Activated effector memory CD4-positive, alpha-beta T cell treated with Interleukin-2 at 50 U/mL for 16 hours (primary cell): ENCODE results near the gene SGK2.

ENCODE experiments used
- DNase-seq: peaks from one replicate; pipeline ENCODE4 v3.0.0-alpha.2; 2020

The SGK2 gene

DNA sequence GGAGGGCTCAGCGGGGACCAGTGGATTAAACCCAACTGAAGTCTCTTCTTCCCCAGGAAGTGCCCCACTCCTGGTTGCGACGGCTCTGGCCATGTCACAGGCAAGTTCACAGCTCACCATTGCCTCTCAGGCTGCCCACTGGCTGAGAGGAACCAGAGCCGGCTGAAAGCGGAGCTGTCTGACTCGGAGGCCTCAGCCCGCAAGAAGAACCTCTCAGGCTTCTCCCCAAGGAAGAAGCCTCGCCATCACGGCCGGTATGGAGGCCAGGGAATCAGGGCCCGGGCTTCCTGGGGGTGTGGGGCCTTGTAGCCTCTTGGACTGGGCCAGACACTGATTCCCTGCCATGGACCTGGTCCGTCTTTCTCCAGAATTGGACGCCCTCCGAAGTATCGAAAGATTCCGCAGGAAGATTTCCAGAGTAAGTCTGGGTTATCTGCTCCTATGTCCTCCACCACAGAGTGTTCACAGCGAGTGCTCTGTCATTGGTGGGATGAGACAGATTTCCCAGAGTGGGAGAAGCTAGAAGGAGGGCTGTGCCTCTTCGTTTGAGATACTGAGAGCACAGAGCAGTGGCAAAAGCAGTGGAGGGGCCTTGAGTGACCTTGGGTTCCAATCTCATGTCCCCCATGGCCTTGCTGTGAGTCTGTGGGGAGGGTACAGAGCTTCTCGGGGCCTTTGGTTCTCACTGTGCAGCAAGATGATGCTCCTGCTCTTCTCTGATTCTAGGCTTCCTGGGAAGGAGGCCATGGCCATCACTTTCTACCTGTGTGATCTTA is 22.6 kb upstream of the SGK2 start:
- no peak for DNase-seq

DNA sequence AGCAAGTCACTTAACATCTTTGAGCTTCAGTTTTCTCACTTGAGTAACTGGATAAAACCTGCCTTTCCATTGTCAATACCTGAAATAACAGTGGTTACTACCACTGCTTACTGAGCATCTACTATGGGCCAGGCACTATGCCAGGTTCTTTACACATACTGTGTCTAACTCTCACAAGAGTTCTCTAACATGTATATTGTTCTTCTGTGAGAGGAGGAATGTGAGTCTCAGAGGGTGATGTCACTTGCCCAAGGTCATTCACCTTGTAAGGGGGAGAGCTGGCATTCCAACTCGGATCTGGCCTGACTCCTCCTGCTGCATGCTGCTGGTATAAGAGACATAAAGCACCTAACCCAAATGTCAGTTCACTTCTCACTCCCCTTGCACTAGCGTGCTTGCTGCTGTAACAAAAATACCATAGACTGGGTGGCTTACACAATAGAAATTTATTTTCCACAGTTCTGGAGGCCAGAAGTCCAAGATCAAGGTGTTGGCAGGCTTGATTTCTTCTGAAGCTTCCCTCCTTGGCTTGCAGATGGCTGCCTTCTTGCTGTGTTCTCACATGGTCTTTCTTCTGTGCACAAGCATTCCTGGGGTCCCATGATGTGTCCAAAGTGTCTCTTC is 21.9 kb upstream of the SGK2 start:
- DNase-seq, result no peak

DNA sequence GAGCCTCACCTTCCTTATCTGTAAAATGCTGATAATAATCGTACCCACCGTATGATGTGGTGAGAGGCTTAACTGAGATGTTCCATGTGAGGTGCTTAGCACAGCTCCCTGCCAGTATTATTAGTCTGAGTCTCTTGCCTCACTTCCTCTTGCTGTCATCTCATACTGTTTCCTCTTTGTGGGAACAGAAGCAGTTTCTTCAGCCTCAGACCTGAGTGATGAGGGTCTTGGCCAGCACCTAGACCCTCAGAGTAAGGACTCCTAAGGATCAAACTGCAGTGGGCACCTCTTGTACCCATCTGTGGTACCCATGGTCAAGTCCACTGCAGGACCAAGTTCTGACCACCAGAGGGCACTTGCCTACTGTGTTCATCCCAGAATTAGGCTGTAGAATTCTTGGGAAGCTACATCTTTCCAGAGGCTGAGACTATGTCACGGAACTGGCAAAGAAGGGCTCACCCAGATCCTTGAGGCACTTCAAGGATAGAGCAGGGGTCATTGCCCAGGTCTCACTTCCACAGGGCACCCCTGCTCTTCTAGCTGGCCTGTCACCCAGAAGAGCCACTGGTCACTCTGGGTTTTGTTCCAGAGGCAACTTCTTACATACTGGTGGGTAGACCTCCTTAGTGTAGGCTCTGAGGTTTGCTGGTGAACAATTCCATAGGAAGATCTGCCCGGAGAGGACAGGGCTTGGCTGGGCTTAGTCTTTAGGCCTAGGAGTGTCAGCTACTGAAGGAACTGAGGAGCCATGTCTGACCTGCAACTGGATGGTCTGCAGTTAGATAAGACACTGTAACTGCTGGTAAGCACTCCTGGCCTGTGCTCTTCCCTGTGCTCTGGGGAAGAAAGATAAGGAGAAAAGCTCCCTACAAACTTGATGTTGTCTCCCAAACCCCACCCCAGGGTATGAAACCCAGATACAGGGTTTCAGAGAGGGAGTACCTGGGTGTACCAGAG is 20.6 kb upstream of the SGK2 start:
- DNase-seq, result no peak

DNA sequence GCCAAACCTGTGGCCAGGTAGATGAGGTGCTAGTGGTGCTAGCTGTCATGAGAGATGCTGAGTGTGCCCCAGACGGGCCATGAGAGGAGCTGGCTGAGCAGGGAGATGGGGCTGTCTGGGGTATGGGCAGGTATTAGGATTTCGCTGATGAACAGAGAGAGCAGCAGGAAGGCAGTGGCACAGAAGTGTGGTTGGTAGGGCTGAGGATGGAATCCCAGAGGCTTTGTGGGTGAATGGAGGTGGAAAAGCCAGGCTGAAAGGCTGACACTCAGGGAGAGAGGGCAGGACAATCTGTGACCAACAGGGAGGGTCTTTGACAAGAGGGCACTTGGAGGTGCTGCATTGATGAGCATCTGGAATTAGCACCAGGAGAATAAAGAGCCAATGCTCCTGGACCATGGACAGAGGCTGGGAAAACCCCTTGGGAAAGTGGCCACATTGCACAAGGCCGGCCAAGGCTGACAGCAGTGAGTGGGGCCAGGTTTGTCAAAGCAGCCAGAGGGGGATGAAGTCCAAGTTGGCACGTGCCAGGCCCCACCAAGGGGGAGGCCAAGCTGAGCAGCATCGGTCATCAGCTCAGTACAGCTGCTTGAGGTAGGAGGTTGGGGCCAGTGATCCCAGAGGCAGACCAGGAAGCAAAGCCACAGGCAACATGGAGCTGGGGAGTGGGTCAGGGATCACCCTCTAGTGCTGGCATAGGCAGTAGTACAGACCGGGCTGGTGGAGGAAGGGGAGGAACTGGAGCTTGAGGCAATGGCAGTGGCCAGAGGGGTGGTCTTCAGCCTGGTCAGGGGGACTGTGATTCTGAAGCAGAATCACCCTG is 19.7 kb upstream of the SGK2 start:
- DNase-seq, result no peak

DNA sequence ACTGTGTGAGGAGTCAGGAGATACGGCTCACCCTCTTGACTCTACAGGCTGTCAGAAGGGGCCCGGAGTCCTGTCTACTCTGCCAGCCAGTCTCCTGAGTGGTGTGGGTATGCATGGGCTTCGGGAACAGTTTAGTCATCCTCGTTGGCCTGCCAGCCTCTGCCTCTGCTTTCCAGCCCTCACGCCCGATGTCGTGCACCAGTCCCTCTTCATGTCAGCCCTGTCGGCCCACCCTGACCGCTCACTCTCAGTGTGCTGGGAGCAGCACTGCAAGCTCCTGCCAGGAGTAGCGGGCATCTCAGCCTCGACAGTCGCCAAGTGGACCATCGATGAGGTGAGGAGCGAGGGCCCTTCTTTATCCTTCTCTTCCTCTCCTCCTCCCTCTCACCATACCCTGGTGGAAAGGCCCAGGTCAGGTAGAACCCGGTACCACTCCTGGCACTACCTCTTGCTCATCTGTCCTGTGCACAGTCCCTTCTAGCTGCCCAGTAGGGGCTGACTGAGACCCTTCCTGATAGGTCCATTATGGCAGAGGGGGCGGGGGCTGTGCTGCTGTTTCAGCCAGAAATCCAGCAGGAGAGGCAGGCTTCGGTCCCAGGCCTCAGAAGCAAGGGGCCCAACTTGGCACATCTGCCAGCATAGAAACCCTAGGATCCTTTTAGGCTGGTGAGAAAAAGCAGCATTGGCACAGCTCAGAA is 18.7 kb upstream of the SGK2 start:
- DNase-seq, result no peak

DNA sequence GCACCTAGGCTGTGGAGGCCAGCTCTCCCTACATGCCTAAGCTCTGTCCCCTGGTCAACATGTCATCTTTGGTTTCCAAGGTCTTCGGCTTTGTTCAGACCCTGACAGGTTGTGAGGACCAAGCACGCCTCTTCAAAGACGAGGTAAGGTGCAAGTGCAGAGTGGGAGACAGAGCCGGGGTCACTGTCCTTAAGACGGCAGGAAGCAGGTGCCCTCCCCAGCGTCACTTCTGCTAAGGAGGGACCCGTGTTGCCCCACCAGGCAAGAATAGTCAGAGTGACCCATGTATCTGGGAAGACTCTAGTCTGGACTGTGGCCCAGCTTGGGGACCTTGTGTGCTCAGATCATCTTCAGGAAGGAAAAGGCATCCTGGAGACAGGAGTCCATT is 18.2 kb upstream of the SGK2 start:
- DNase-seq, result no peak

DNA sequence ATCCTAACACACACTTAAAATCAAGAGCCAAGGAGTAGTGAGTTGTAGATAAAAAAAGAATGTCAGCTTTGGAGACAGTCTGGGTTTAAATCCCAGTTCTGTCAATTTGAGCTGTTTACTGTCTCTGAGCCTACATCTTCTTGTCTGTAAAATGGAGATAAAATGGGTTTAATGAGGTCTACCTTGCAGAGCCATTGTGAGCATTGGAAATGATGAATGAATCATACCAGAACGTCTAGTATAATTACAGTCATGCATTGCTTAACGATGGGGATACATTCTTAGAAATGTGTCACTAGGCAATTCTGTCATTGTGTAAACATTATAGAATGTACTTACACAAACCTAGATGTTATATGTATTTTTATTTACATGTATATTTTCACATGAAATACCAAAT is 17.6 kb upstream of the SGK2 start:
- no peak for DNase-seq

DNA sequence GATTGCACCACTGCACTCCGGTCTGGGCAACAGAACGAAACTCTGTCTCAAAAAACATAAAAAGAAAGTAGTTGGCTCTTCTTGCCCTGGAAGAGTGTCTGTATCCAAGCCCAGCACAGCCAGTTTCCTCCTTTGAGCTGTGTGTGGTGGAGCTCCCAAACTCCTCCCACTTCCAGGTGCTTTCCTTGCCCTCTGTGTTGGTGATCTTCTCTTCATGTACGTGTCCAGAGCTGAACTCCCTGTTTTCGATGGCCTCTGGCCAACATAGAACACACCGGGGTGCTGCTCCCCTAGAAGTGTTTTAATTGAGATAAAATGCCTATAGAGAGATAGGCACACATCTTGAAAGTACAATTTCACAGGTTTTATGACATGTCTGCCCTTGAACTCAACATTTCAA is 16.7 kb upstream of the SGK2 start:
- no peak for DNase-seq

DNA sequence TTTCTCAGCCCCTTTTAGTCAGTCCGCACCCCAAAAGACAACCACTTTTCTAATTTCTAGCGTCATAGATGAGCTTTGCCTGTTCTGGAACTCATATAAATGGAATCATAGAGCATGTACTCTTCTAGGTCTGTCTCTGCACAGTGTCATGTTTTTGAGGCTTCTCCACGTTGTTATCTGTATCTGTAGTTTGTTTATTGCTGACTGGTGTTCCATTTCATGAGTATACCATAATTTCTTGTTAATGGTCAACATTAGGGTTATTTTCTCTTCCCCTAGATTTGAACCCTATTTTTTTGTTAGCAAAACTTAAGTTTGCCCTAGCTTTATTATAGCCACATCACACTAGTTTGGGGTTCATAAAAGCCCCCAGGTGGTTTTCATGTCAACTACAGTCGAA is 16.2 kb upstream of the SGK2 start:
- DNase-seq, result no peak

DNA sequence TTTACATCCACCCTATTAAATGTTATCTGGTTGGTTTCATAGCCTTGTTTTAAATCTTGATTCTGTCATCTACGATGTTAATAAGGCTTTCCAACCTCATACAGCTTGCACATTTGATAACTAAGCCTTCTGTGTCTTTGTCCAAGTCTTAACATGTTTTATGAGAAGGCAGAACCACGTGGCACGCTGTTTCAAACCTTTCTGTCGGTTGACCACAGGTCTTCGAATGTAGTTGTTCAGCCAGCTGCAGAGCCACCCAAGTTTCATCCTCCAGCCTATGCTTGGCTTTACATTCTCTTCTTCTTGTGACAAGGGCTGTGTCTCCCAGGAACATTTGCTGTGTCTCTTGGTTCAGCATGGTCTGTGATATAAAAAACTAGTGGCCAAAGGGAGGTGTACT is 15.7 kb upstream of the SGK2 start:
- DNase-seq, result no peak

DNA sequence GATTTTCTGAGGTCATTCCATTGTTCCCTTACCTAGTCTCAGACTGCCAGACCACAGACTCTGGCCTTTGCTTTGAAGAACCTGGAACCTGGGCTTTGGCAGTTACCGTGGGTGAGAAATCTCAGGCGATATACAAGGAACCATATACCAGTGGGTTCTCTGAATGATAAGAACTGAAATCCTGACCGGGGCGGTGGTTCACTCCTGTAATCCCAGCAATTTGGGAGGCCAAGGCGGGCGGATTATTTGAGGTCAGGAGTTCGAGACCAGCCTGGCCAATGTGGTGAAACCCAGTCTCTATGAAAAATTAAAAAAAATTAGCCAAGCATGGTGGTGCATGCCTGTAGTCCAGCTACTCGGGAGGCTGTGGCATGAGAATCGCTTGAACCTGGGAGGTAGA is 14.3 kb upstream of the SGK2 start:
- no peak for DNase-seq

DNA sequence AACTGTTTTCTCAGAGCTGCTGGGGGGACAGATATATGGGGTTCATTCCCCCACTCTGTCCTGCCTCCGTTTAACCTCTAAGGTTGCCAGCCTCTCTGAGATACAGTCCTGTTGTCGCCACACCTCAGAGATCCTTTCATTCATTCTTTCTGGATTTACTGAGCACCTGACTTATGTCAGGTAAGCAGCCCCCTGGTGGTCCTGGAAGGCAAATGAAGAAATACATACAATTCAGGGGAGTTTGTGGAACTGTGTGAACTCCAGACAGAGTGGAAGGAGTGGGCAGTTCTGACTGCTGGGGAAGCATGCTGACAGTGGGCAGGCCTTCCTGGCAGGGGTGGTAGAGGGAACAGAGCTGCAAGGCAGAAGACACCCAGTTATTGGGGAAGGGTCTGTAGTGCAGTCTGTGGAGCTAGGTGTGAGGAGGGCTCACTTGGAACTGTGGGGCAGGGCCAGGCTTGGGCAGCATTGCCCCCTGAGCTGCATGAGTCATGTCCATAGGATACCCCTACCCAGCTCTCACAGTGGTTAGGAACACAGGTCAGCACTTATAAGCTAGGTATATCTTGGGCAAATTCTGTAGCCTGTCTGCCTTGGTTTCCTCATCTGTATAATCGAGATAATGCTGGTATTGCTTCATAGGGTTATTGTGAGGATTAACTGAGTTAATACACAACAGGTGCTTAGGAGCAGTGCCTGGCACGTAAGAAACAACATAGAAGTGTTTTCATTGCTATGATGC is 12.8 kb upstream of the SGK2 start:
- DNase-seq, result no peak

DNA sequence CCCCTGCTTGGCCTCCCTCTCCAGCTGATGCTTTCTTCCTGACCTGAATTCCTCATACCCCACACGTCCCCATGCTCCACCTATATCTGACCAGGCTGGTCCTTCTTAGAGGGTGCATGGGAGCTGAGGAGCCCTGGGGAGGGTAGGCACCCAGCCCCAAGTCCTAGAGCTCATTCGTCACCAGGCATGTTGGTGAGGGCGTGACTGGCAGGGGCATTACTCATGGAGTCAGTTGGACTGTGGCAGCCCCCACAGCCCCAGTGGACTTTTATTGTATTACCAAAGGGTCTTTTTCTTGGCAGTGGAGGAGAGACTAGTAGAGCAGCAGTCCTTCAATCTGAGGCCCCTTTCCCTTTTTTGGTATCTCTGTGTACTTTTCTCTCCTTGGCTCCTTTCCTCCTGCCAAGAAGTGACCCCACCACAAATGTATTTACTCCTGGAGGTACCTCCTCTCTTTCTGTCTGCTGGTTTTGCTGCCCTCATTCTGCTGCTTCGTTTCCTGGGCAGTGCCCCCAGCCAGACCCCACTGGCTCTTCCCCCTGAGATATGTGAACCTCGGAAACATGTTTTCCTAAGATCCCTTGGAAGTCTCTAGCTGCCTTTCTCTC is 10.4 kb upstream of the SGK2 start:
- DNase-seq, result no peak

DNA sequence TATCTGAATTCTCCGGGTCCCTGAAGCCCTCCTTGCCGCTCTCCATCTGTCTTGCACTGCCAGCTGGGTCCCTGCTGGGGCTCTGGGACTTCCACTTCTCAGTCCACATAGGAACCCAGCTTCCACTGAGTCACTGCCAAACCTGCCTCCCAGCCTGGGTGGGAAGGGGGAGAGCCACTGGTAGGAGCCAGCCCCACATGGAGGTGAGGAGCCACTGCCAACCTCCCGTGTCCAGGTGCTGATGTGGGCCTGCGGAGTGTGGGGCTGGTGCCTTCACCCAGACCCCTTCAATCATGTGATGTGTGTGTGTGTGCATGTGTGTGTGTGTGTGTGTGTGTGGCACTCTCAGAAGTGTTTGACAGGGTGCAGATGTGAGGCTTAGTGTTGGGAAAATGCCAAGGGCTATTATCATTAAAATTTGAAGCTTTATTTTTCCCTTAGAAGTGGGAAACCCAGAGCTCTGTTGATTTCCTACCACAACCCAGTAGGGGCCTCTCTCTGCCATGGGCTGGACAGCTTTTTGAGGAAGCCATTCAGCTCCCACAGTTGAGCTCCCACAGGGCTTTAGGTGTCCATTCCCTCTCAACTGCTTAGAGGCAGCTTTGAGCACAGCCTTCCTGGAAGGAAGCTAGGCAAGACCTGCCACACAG is 9.3 kb upstream of the SGK2 start:
- DNase-seq, result no peak

DNA sequence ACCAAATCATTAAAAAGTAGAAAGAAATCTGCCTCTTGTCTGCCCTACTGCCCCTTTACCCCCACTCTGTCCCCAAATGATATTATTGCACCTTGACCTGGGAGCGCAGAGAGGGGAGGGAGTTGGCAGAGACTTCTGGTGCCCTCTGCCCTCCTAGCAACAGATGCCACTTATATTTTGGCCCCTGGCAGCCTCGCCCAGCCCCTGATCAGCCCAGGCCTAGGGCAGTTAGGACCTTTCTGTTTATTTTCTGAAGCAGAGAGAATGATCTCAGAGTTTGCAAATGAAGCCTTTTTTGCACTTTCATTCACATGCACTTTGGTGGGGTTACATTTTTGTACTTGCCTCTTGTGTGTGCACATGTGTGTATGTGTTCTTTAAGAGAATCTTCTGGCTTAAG is 8.4 kb upstream of the SGK2 start:
- no peak for DNase-seq

DNA sequence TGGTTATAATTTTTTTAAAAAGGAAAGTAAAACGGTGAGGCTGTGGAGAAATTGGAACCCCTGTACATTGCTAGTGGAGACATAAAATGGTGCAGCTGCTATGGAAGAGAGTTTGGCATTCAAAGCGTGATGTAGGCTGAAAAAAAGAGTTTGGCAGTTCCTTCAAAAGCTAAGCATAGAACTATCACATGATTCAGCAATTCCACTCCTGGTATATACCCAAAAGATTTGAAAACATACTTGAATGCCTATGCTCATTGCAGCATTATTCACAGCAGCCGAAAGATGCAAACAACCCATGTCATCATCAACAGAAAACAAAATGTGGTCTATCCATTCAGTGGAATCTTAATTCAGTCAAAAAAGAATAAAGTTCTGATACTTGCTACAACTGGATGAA is 4.5 kb upstream of the SGK2 start:
- DNase-seq, result no peak

DNA sequence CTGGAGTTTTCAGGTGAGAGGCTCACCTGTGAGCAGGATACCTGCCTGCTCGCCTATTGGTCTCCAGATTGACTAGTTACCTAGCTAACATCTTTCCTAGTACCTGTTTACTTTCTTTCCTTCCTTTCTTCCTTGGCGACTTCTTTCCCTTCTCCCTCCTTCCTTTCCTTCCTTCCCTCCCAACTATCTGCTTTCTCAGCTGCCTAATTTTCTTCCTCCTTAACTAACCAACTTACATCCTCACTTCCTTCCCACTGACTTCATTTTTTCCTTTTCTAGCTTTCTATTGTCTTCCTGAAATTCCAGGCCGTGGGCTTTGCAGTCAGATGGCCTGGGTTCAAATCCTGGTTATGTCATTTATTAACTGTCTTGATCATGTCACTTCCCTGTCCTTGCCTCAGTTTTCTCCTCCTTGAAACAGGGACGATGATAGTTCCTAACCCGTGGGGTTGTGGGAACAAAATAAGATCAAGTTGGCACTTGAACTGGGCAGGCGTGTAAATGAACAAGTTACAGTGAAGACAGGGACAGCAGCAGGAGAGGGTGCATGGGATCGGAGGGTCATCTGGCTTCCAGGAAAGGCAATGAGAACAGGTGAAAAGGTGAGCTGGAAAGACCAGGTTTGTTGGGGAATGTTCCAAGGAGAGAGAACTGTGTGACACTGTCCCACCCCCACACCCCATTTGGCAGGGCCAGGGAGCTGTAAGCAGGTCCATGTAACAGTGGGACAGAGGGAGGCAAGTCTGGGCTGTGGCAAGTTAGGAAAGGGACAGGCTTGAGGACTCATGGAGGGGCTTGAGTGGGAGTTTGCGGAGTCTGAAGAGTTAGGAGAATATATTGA is 540 bp downstream of the SGK2 start:
- no peak for DNase-seq

DNA sequence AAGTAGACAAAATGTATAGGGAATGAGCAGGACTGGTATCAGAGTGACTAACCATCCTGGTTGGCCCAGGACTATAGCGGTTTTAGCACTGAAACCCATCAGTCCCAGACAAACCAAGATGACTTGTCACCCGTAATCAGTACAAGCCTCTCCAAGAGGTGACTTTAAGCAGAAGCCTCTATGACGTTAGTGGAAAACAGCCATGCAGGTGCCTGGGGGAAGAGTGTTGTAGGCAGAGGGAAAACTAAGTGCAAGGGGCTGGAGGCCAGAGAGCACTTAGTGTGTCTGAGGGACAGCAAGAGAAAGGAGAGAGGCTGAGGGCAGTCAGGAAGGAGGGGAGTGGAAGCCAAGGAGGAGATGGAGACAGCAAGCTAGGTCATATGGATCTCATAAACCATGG is 2.1 kb downstream of the SGK2 start:
- DNase-seq, result no peak

DNA sequence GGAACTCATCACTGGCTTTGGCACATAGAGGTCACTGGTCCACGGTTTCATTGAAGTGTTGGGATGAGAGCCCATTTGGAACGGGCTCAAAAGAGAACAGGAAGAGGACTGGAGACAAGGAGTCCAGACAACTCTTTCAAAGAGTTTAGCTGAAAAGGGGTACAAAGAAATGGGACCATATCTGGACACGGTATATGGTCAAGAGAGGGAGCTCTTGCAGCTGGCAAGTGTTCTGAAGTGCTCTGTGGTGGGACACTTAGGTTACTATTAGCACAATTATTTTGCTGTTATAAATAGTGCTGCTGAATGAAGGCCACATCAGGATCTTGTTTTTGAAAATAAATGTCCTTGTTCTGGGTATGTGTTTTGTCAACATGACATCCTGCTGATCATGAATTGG is 4.6 kb downstream of the SGK2 start:
- no peak for DNase-seq

DNA sequence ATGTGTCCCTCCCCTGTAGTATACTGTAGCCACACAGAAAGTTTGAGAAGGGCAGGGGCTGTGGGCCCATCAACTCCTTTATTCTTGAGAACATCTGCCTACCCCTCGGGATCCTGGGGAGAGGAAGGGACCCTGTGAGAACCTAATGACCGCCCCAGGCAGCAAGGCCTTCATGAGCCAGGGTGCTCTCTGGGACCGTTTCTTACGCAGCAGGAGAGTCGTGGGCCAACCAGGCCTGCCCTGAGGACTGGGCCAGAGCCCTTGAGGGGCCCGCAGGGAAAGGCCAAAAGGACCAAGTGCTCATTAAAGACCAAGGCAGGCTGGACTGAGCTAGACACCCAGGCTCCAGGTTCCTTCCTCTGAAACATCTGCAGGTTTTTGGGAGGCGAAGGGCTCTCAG is 5.2 kb downstream of the SGK2 start:
- no peak for DNase-seq
